Measurements from ENCODE around the gene LGI4.

DNA sequence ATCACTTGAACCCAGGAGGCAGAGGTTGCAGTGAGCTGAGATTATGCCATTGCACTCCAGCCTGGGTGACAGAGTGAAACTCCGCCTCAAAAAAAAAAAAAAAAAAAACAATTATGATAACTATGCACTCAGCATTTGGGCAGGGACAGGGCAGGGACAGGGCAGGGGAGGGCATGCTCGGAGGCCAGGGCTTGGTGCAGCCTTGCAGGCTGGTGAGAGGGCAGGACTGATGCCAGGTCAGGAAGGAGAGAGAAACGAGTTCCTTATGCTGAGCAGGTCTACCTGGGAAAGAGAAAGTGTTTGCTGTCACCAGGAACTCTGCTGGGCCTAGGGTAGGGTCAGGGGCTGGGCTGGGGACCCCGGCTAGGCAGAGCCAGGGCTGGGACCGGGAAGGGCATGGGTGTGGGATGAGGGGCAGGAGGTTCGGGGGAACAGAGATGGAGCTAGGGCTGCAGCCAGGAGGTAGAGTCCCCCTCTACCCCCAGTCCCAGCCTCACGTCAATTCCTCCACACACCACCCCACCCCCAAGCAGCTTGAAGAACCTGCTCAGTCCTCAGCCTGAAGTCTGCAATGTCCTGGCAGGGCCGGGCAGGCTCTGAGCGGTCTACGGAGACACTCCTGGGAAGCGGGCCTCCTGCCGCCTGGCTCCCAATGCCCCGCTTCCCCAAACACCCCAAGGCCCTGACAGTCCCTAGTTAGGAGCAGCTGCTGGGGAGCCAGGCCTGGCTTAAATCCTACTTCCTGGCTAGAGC is 16.4 kb downstream of the LGI4 start:
- TF ChIP-seq CTCF (IDR thresholded peaks at IDR 0.05; ENCODE audit: low read length) (no peak), EZH2 (optimal IDR thresholded peaks at IDR 0.05; ENCODE audit: low read depth, low read length) (no peak)
